T-cell (primary cell): ENCODE results near the gene PXN. TPM values are rescaled to one million over a fixed set of nuclear protein-coding genes. Genes with fewer than 3 reads are reported as not detected.

ENCODE experiments used
- ATAC-seq, 4 experiments: fragments of 200-7000 bp in 3 of 4; fragments of 150-1000 bp in 1 of 4; cut with Tn5 transposase; replicated peaks in 1 of 4; 1 replicate in 3 of 4; 2 replicates in 1 of 4; pipeline ENCODE4 v1.10.0; 2021; ENCODE audit warnings: moderate library complexity in 3 of 4, mild to moderate bottlenecking in 2 of 4, moderate number of reproducible peaks in 1 of 4
- CTCF ChIA-PET, 2 donors: fragments of 300-600 bp; sonication (Branson Sonifier 250); formaldehyde crosslinking; loops; one replicate each; lab custom pipeline; 2022; ENCODE audit warnings: antibody characterized with exemption in 2 of 2; lab: Charles Lee
- POLR2A ChIA-PET, 2 donors: fragments of 300-600 bp; sonication (Branson Sonifier 250); formaldehyde crosslinking; loops; one replicate each; lab custom pipeline; 2022; ENCODE audit warnings: antibody characterized with exemption in 2 of 2; lab: Charles Lee
- DNase-seq, 35 experiments: peaks; one replicate each; pipeline versions ENCODE4 v3.0.0 to v3.0.0-alpha.2; 2013 to 2023
- H3K27ac ChIP-seq: one replicate; pipeline ENCODE4 v1.5.1; 2013; ENCODE audit warnings: low read length
- H3K27me3 ChIP-seq, 2 experiments: replicated peaks in 1 of 2; 1 replicate in 1 of 2; 2 replicates in 1 of 2; pipeline versions ENCODE4 v1.6.1 to v1.7.0; 2013; ENCODE audit warnings: low read length in 1 of 2, mixed read lengths in 1 of 2; ENCODE audit not compliant: control insufficient read depth in 2 of 2, insufficient read depth in 2 of 2; ENCODE audit errors: extremely low read depth in 1 of 2
- H3K36me3 ChIP-seq, 2 donors: 1 replicate in 1 of 2; 2 replicates in 1 of 2; pipeline versions ENCODE4 v1.6.1 to v1.7.0; 2013; ENCODE audit warnings: low read length in 1 of 2; ENCODE audit not compliant: control insufficient read depth in 2 of 2, insufficient read depth in 1 of 2; ENCODE audit errors: extremely low read depth in 1 of 2
- H3K4me1 ChIP-seq, 2 experiments: 1 replicate in 1 of 2; 2 replicates in 1 of 2; pipeline versions ENCODE4 v1.6.1 to v1.7.0; 2013; ENCODE audit warnings: low read length in 2 of 2, mixed read lengths in 1 of 2; ENCODE audit not compliant: insufficient read depth in 2 of 2, control insufficient read depth in 1 of 2; ENCODE audit errors: extremely low read depth in 1 of 2
- H3K4me3 ChIP-seq, 2 donors: 1 replicate in 1 of 2; 2 replicates in 1 of 2; pipeline versions ENCODE4 v1.5.1 to v1.7.0; 2013; ENCODE audit warnings: mild to moderate bottlenecking in 2 of 2, low read length in 1 of 2, moderate library complexity in 1 of 2; ENCODE audit not compliant: control insufficient read depth in 1 of 2; ENCODE audit errors: extremely low read depth in 1 of 2
- H3K9me3 ChIP-seq: 2 replicates; pipeline ENCODE4 v1.7.0; 2013
- H3K27ac Mint-ChIP-seq, 2 donors: one replicate each; pipeline ENCODE4 v1.8.0; 2020 to 2021; ENCODE audit warnings: mild to moderate bottlenecking in 2 of 2, mixed read lengths in 2 of 2
- H3K27me3 Mint-ChIP-seq, 2 donors: one replicate each; pipeline ENCODE4 v1.8.0; 2021 to 2022; ENCODE audit warnings: mixed read lengths in 2 of 2
- H3K36me3 Mint-ChIP-seq: one replicate; pipeline ENCODE4 v1.8.0; 2021; ENCODE audit warnings: mixed read lengths
- H3K4me1 Mint-ChIP-seq, 3 donors: one replicate each; pipeline ENCODE4 v1.8.0; 2020 to 2022; ENCODE audit warnings: mixed read lengths in 3 of 3, mild to moderate bottlenecking in 1 of 3
- H3K4me3 Mint-ChIP-seq, 3 donors: one replicate each; pipeline ENCODE4 v1.8.0; 2020 to 2022; ENCODE audit warnings: mild to moderate bottlenecking in 3 of 3, mixed read lengths in 3 of 3, moderate library complexity in 3 of 3
- H3K9me3 Mint-ChIP-seq, 3 donors: one replicate each; pipeline ENCODE4 v1.8.0; 2020 to 2022; ENCODE audit warnings: mixed read lengths in 3 of 3
- WGBS: methylation state at CpG from one replicate; pipeline ENCODE4 v1.1.5; 2013; ENCODE audit warnings: missing lambda C conversion rate; ENCODE audit not compliant: insufficient coverage; 5-methylcytosine and 5-hydroxymethylcytosine counted together
- total RNA-seq, 35 experiments: library from RNA in 6 of 35; stranded (reverse) in 6 of 35; fragments of 120-200 nt in 1 of 35; gene quantifications; one replicate each; pipeline versions ENCODE4 v1.2.1 to v1.2.4 and lab custom pipeline; 2013 to 2026

PXN gene
- total RNA-seq, 5 donors from 2014 or later (not counting 1 experiment from before 2014, with no cell fraction given): 128 to 202 (median 137) TPM

GRCh38 chr12:120278137-120279069 is 12.9 kb upstream of the PXN start:
- Histone ChIP-seq H3K4me1 (no peaks in the 10 kb centered on the region), H3K4me3 (no peak overlapping the region), H3K27ac (no peak overlapping the region), H3K27me3 (no peaks in the 10 kb centered on the region), H3K9me3 (no peaks in the 10 kb centered on the region), H3K36me3 (no peaks in the 10 kb centered on the region)
- no peaks in the 10 kb centered on the region for H3K36me3 Mint-ChIP-seq
- H3K27ac Mint-ChIP-seq: no peak overlapping the region
- no peak for DNase-seq
- ATAC-seq: no peak
- no peaks in the 10 kb centered on the region for H3K27me3 Mint-ChIP-seq
- ChIA-PET POLR2A (no interaction called here), CTCF (interaction anchor here in 1 of 2 donors (0.7 kb wide), 1 partner anchor 25 kb away, joined by 3 read pairs; no protein-coding TSS in a partner anchor)
- no peak overlapping the region for H3K4me3 Mint-ChIP-seq
- 90% methylated on average over 28 of the region's 57 CpGs for WGBS
- H3K9me3 Mint-ChIP-seq: no peaks in the 10 kb centered on the region
- H3K4me1 Mint-ChIP-seq: no peaks in the 10 kb centered on the region

GRCh38 chr12:120276734-120277133 is 11.2 kb upstream of the PXN start:
- Mint-ChIP-seq H3K27ac (no peak overlapping the region), H3K36me3 (no peaks in the 10 kb centered on the region), H3K27me3 (no peaks in the 10 kb centered on the region), H3K9me3 (no peaks in the 10 kb centered on the region), H3K4me1 (no peaks in the 10 kb centered on the region), H3K4me3 (no peak overlapping the region)
- H3K4me1 ChIP-seq: no peaks in the 10 kb centered on the region
- no peak for ATAC-seq
- ChIA-PET POLR2A (interaction anchor here in 1 of 2 donors (0.6 kb wide), 1 partner anchor 150 kb away, joined by 4 read pairs; no protein-coding TSS in a partner anchor), CTCF (no interaction called here)
- WGBS: 80% methylated on average over 2 of the region's 6 CpGs
- no peak overlapping the region for H3K27ac ChIP-seq
- H3K4me3 ChIP-seq: no peak overlapping the region
- no peaks in the 10 kb centered on the region for H3K9me3 ChIP-seq
- no peaks in the 10 kb centered on the region for H3K36me3 ChIP-seq
- no peaks in the 10 kb centered on the region for H3K27me3 ChIP-seq
- DNase-seq: no peak

GRCh38 chr12:120267736-120268135 is 2.2 kb upstream of the PXN start:
- Histone ChIP-seq H3K4me3 (no peak overlapping the region), H3K4me1 (peaks cover 17 to 27% of the 10 kb centered on the region in 2 experiments), H3K27ac (no peak overlapping the region), H3K36me3 (no peaks in the 10 kb centered on the region), H3K9me3 (no peaks in the 10 kb centered on the region), H3K27me3 (no peaks in the 10 kb centered on the region)
- POLR2A ChIA-PET: interaction anchor here in 1 of 2 donors (0.6 to 1.4 kb wide), 2 partner anchors 23 to 50 kb away, joined by 5 to 6 read pairs; no protein-coding TSS in a partner anchor
- Mint-ChIP-seq H3K4me1 (peaks cover 19 to 26% (median 20%) of the 10 kb centered on the region in 3 donors), H3K9me3 (no peaks in the 10 kb centered on the region), H3K27ac (no peak overlapping the region), H3K4me3 (no peak overlapping the region), H3K27me3 (no peaks in the 10 kb centered on the region), H3K36me3 (peaks cover 8% of the 10 kb centered on the region)
- ATAC-seq (no peak), DNase-seq (no peak)
- 81% methylated on average over 3 of the region's 4 CpGs for WGBS
- CTCF ChIA-PET: interaction anchor here (0.8 to 9.4 kb wide), 6 partner anchors 15 to 40 kb away, joined by 3 to 162 read pairs (median 23); no protein-coding TSS in a partner anchor

- CTCF ChIA-PET: interaction anchor here (1.0 to 9.4 kb wide), 15 partner anchors 9 to 65 kb away, joined by 3 to 162 read pairs (median 11); partner anchors contain the start of genes RNU4-1 (in 1 of the 2), RPLP0 (in 1 of the 2) and SIRT4 (in 1 of the 2)
- Mint-ChIP-seq H3K9me3 (no peaks in the 10 kb centered on the region), H3K4me3 (peak overlapping the region; percentile 78 to 97 (median 90)), H3K27me3 (no peaks in the 10 kb centered on the region), H3K27ac (peak overlapping the region; percentile 84 to 88), H3K36me3 (peaks cover 8% of the 10 kb centered on the region), H3K4me1 (peaks cover 34 to 40% (median 34%) of the 10 kb centered on the region in 3 donors)
- WGBS: 52% methylated on average over 6 of the region's 8 CpGs
- no peaks in the 10 kb centered on the region for H3K27me3 ChIP-seq
- DNase-seq (no peak), ATAC-seq (no peak)
- no peaks in the 10 kb centered on the region for H3K9me3 ChIP-seq
- POLR2A ChIA-PET: interaction anchor here (0.7 to 2.7 kb wide), 8 partner anchors 12 to 65 kb away, joined by 3 to 21 read pairs (median 5); partner anchors contain the start of genes RNU4-2 (in 2 of the 2) and RPLP0 (in 2 of the 2)
- H3K4me1 ChIP-seq: peaks cover 27 to 41% of the 10 kb centered on the region in 2 experiments
- no peak overlapping the region for H3K27ac ChIP-seq
- H3K36me3 ChIP-seq: no peaks in the 10 kb centered on the region
- H3K4me3 ChIP-seq: no peak overlapping the region
Measured at GRCh38 chr12:120266180-120266870, 795 bp upstream of the PXN start.

GRCh38 chr12:120264904-120265472 is 542 bp downstream of the PXN start:
- Histone ChIP-seq H3K27me3 (no peaks in the 10 kb centered on the region), H3K4me3 (peak overlapping the region; percentile 85 to 94), H3K9me3 (no peaks in the 10 kb centered on the region), H3K36me3 (peaks cover 0 to 4% of the 10 kb centered on the region in 2 donors), H3K27ac (peak overlapping the region; percentile 74), H3K4me1 (peaks cover 32 to 55% of the 10 kb centered on the region in 2 experiments)
- peak overlapping the region; percentile 88 to 93 for H3K27ac Mint-ChIP-seq
- H3K27me3 Mint-ChIP-seq: no peaks in the 10 kb centered on the region
- no peaks in the 10 kb centered on the region for H3K9me3 Mint-ChIP-seq
- CTCF ChIA-PET: interaction anchor here (0.6 to 9.4 kb wide), 27 partner anchors 8 to 114 kb away, joined by 3 to 162 read pairs (median 6); partner anchors contain the start of genes RNU4-1 (in 1 of the 2), RNU4-2 (in 1 of the 2), RPLP0 (in 1 of the 2) and SIRT4 (in 1 of the 2)
- peaks cover 47 to 53% (median 47%) of the 10 kb centered on the region in 3 donors for H3K4me1 Mint-ChIP-seq
- peak in 2 of 4 experiments; percentile 1 to 5 for ATAC-seq
- POLR2A ChIA-PET: interaction anchor here (0.6 to 2.7 kb wide), 9 partner anchors 13 to 64 kb away, joined by 3 to 21 read pairs (median 7); partner anchors contain the start of genes RNU4-2 (in 2 of the 2) and RPLP0 (in 1 of the 2)
- WGBS: 2% methylated on average over 26 of the region's 29 CpGs
- peaks cover 8% of the 10 kb centered on the region for H3K36me3 Mint-ChIP-seq
- peak overlapping the region; percentile 90 to 97 (median 94) for H3K4me3 Mint-ChIP-seq
- no peak for DNase-seq
